Body of pancreas (tissue), 4 donors: ENCODE measurements around the gene INPP5B.

Experiments used
- POLR2A ChIP-seq, 3 donors: fragments of 450-650 bp; IDR thresholded peaks; one replicate each; pipeline ENCODE4 v1.6.1; 2016; ENCODE audit warnings: antibody characterized with exemption in 3 of 3, mild to moderate bottlenecking in 2 of 3
- TF ChIP-seq, protein P1 (sequence below), 7 experiments: fragments of 450-650 bp in 4 of 7; fragments of 200-600 bp in 3 of 7; sonication (generic) in 3 of 7; IDR thresholded peaks; one replicate each; pipeline ENCODE4 v1.5.1; 2016 to 2019; ENCODE audit warnings: antibody characterized with exemption in 7 of 7

DNA sequence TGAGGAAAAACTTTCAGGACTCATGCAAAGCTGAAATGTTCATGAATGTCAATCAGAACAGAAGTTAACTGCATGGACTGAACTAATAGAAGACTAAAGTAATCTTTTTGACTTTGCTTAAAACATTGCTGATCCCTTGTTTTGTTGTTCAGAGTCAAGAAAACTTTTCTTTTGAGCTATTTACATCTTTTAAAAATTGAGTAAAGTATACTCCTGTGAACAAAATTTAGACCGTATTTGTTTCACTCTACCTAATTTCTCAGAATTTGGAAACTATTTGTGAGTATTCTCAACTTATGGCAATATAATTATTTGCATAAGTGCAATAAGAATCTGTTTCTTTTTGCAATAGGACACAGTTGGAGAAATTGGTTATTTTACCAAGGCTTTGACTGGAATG, 41.1 kb downstream of the INPP5B start:
- TF ChIP-seq, protein P1, sequence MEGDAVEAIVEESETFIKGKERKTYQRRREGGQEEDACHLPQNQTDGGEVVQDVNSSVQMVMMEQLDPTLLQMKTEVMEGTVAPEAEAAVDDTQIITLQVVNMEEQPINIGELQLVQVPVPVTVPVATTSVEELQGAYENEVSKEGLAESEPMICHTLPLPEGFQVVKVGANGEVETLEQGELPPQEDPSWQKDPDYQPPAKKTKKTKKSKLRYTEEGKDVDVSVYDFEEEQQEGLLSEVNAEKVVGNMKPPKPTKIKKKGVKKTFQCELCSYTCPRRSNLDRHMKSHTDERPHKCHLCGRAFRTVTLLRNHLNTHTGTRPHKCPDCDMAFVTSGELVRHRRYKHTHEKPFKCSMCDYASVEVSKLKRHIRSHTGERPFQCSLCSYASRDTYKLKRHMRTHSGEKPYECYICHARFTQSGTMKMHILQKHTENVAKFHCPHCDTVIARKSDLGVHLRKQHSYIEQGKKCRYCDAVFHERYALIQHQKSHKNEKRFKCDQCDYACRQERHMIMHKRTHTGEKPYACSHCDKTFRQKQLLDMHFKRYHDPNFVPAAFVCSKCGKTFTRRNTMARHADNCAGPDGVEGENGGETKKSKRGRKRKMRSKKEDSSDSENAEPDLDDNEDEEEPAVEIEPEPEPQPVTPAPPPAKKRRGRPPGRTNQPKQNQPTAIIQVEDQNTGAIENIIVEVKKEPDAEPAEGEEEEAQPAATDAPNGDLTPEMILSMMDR (IDR thresholded peaks at IDR 0.05) = no peak
- TF ChIP-seq POLR2A (IDR thresholded peaks at IDR 0.05) = no peak
